Epidermal melanocyte (primary cell): Measurements from ENCODE around the gene THADA.
"Not testable (repeated sequence)": the region's sequence is repeated elsewhere in the genome, so short reads cannot be mapped to it uniquely, and the experiment has no call there.

ENCODE experiments used
- DNase-seq: peaks from one replicate; pipeline ENCODE4 v3.0.0; 2011; ENCODE audit warnings: low spot score; ENCODE audit not compliant: insufficient read length

The THADA gene

DNA sequence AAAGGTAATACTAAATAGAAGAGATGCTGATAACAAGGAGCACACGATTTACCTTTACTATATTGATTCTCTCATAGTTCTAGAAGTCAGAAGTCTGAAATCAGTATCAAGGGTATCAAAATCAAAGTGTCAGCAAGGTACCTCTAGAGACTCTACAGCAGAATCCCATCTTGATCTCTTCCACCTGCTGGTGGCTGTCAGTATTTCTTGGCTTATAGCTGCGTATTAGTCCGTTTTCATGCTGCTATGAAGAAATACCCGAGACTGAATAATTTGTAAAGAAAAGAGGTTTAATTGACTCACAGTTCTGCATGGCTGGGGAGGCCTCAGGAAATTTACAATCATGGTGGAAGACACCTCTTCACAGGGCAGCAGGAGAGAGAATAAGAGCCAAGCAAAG, 149.1 kb downstream of the THADA start:
- DNase-seq = not testable (repeated sequence)

- no peak for DNase-seq
Measured at GRCh38 chr2:43445781-43446180, 150.1 kb downstream of the THADA start.

- no peak for DNase-seq
Measured at GRCh38 chr2:43444989-43445645, 150.7 kb downstream of the THADA start.

DNA sequence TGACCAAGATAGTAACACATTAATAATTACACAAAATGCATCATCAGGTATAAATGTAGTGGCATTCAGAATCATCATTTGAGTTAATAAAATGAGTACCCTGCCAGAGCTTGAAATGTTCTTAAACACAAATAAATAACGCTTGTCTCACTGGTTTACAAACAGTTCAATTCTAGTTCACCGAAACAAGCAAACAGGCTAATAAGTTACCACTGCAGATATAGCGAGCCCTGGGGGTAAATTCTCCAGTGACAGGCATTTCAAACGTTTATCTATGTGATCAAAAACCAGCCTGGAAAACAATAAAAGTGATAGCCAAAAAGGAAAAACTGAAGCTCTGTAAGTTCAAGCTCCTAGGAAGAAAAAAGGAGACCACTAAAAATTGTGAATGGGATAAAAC, 152.6 kb downstream of the THADA start:
- no peak for DNase-seq

DNA sequence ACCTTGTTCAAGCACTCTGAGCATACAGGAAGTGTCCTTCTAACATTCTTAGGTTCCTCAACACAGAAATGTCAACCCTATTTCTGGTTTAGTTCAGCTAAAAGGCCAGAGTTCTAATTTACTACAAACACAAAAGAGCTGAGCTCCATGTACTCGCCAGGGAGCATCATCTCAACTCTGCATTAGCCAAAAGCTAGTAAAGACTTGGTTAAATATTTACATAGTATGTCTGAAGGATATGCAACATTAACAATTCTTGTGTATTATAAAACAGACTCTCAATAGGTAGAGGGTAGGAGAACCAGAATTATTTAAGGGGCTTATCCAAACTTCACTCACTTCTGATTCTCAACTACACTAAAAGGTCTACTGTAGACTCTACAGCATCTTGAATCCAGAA, 154.6 kb downstream of the THADA start:
- DNase-seq = no peak

DNA sequence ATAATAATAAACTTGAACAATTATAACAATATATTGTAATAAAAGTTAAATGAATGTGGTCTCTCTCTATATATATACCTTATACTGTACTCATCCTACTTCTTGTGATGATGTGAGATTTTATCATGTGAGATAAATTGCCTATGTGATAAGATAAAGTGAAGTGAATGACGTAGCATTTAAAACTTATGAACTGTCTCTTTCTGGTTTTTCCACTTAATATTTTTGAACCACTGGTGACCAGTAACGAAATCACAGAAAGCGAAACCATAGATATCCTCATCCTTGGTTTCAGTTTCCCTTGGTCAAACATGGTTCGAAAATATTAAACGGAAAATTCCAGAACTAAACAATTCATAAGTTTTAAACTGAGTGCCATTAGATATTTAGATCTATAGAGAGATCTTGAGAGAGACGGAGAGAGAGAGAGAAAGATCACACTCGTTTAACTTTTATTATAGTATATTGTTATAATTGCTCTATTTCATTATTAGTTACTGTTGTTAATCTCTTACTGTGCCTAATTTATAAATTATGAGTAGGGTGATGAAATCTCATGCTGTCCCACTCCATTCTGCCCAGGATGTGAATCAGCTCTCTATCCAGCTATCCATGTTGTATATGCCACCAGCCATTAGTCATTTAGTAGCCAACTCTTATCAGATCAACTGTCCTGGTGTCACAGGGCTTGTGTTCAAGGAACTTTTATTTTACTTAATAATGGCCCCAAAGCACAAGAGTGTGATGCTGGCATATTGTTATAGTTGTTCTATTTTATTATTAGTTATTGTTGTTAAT, 156.8 kb downstream of the THADA start:
- no peak for DNase-seq

DNA sequence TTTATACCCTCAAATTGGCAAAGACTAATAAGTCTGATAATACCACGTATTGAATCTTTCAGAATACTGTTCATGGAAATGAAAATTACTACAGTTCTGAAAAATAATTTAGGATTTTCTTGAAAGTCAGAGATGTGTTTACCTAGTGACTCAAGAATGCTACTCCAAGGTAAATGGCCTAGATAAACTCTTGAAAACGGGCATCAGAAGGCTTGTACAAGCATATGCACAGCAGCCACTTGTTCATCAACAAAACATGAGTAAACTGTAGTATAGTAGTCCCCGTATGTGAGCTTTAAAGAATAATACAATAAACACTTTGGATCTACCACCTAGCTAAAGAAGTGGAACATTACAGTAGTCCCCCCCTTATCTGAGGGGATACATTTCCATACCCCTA, 157.5 kb downstream of the THADA start:
- DNase-seq = no peak

DNA sequence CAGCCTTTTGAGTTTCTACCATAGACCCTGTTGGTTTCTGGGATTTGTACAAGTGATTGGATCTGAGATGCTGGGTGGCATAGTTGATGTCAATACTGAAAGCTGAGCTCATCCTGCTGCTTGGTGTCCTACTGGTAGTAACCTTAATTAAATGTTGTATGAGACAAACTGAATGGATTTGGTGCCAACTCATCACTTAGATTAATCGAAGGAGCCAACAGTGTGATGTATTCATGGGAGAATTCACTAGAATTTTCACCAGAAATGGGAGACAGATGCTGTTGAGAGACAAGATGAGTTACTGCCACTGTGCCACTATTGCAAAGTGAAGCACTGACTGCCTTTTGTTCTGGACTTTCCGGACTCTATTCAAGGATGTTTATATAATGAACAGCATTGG, 158.5 kb downstream of the THADA start:
- DNase-seq = no peak

- no peak for DNase-seq
Measured at GRCh38 chr2:43436431-43436830, 159.4 kb downstream of the THADA start.

DNA sequence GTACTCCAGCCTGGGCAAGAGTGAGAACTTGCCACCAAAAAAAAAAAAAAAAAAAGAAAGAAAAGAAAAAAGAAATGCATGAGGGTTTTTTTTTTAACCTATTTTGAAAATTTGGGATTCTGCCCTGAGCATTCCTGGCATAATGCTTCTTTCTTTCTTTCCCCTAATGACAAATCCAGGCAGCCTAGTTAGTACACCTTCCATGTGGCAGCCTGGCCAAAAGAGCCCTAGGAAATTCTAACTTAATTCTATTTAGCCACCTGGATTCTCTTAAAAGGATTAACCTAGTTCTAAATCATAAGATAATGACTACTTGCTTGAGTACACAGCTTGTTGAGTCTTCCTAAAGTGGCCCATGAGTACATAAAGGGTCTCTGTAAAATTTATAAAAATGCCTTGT, 160.1 kb downstream of the THADA start:
- no peak for DNase-seq

DNA sequence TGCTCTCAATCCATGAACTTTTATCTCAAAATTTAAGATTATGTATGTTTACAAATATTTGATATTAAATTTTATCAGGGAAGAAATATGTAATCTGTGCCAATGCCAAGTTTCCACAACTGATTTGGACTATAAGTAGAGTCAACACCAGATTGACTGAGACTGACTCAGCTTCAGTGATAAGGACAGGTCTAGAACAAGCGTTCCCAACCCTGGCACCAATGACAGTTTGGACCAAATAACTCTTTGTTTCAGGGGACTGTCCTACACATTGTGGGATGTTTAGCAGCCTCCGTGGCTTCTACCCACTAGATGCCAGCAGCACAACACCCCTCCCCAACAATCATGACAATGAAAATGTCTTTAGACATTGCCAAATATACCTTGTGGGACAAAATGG, 165.3 kb downstream of the THADA start:
- DNase-seq = no peak

GRCh38 chr2:43429369-43429768, 166.5 kb downstream of the THADA start:
- no peak for DNase-seq

GRCh38 chr2:43427032-43427424, 168.8 kb downstream of the THADA start:
- no peak for DNase-seq

DNA sequence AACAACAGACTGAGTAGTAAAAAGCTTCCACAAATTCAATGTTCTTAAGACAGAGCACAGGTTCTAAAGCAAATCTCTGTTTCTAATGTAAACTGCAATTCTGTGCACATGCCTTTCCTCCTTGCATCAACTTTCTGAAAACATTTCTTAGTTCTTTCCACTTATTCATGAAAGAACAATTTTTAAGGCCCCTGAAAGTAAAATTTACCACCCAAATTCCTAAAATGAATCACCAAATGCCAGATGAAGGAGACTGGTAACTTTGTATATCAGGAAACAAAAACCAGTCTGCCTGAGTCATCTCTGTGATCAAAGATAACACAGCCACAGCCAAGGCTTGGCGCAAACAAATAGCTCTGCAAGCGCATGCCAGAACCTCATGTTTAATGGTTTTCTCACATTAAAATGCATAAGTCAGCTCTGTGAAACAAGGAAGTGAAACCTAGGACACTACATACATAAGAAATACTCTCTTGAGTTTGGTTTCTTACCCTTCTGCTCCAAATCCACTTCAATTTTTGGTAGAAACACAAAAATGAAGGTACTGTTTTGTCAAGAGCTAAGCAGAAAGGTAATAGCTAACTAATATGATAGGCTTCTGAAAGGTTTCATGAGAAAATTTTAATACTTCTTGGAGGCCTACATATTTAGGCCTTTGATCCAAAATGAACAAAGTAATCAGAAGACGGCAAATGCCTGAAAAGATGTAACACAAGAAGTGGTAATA, 169.4 kb downstream of the THADA start:
- peak; percentile 77 for DNase-seq

DNA sequence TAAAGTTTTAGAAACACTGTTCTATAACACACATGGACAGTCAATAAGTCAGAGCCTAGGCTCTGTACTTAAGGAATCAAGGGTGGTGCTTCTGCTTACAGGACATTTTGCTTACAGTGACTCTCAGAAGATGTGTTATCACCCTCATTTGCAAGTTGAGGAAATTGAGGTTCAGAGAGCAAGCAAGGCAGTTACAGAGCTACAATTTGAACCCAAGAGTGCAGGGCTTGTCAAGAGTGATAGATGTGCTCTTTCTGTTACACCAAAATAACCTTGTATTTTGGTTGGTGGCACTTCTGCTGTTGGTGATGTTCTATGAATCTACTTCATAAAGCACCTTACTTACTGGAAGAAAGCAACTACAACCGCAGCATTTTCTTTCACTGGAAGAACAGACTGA, 170.2 kb downstream of the THADA start:
- DNase-seq = no peak

GRCh38 chr2:43424262-43425207, 171.3 kb downstream of the THADA start:
- no peak for DNase-seq

DNA sequence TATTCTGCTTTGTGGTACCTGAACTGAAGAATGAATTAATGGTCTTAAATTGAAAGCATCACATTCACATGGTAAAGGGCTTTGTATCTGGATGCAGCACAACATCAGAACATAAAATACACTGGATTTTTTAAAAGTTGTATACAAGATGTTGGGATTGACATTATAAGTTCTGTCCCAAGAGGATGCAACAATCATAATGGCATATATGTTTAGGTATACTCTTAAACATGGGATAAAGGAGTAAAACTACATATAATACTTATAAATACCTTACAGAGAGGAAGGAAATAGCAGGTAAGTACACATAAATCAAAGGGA, 171.9 kb downstream of the THADA start:
- DNase-seq = no peak

- no peak for DNase-seq
Measured at GRCh38 chr2:43421194-43421593, 174.6 kb downstream of the THADA start.

- no peak for DNase-seq
Measured at GRCh38 chr2:43420389-43420801, 175.4 kb downstream of the THADA start.

GRCh38 chr2:43419876-43420275, 176.0 kb downstream of the THADA start:
- DNase-seq = no peak

DNA sequence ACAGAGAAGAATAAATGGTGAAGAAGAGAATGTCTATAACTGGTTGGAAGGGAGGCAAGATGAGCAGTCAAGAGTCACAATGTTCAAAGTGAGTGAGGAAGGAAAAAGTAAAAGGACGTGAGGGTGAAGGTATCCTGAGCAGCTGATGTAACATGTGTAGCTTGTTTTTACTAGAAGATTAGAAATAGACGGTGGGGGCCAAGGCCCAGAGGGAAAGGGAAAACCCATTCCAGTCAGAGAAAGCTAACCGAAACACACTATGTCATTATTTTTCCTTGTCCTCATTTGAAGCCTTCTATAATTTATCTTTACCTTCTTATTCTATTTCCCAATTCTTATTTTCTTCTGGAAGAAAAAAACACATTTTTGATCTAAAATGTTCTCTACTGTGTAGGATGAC, 176.6 kb downstream of the THADA start:
- no peak for DNase-seq
